Right ventricle myocardium inferior (tissue), 1 donor: ENCODE results near the gene CSNK1D. TPM values are rescaled to one million over a fixed set of nuclear protein-coding genes. Genes with fewer than 3 reads are reported as not detected.
A peak's percentile ranks its signal among the peaks of the same experiment; 100 is the strongest.

ENCODE experiments used
- ATAC-seq: fragments of 200-7000 bp; cut with Tn5 transposase; one replicate; pipeline ENCODE4 v1.9.1; 2020; ENCODE audit warnings: mild to moderate bottlenecking, moderate library complexity
- DNase-seq: peaks from one replicate; pipeline ENCODE4 v3.0.0; 2021; ENCODE audit errors: missing footprints
- intact Hi-C: fragments of 100-400 bp; cut with DNase I; formaldehyde crosslinking; loops from one replicate; pipeline ENCODE4 v1.11.0; 2022
- total RNA-seq: library from RNA; stranded (reverse); fragmentation: NEBNext Ultra II Directional; extraction: Animal tissue kit (Norgen Biotek cat#: 25700); gene quantifications from one replicate; pipeline ENCODE4 v1.2.1, GENCODE V29; 2021
- donor health status: DM: no; HTN: yes; CAD: no; lungs with severe emphysema.

The CSNK1D gene
- total RNA-seq, 1 donor from 2014 or later, result 62.6 TPM

DNA sequence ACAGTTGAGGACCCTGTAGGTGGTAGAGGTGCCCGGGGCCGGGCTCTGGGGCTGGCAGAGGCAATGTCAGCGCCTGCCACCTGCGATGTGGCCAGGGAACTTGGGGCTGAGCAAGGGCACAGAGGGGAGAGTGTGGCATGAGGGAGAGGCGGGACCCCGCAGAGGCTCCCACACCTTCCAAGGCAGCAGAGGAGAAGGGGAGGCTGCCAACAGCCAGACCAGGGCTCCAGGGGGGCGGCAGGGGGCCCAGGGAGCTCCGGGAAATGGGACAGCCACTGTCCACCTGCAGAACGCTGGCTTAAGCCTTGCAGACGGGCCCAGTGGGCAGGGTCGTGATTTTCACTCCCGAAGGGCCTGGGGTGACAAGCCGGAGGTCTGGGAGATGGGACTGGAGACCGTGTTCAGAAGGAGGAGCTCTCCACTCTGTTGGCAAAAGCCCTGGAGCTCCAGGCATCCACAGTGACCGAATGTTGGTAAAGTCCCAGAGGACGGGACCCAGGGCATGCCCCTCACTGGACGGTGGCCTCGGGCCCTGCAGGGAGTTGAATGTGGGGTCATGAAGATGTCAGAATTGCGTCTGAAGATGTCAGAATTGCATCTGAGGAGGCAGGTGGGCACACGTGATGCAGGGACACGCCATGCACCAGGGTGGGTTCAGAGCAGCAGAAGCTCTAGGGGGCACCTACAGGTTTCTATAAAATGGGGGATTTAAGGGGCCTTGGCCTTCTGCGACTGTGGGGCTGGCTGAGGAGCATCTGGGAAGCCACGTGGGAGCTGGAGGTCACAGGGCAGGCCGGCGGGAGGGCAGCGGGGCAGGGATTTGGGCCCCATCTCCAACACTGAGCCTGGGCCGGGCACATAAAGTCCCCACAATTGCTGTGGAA lies 25.3 kb upstream of the CSNK1D start:
- intact Hi-C loops, result no loop called here
- ATAC-seq (no peak), DNase-seq (no peak)

- peak; percentile 94 for DNase-seq
- intact Hi-C loops, result no loop called here
- ATAC-seq, result peak; percentile 81
Measured at GRCh38 chr17:82297714-82298537, 24.4 kb upstream of the CSNK1D start.

DNA sequence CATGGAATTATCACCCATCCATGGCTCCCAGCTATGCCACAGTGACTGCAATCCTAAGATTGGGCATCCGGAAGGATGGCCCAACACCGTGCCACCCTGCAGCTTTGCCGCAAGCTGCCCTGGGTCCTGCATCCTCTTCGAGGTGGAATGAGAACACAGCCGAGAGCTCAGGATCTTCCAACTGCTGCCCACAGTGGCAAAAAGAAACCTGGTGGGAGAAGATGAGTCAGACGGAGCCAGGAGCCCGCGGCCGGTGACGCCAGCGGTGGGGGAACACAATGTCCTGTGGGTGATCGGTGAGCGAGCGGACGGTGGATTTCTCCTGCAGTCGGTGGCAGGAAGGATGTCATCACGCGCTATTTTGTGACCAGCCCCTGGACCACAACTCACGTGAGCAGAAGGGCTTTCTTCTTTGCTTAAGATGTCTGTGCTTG lies 23.8 kb upstream of the CSNK1D start:
- ATAC-seq (no peak), DNase-seq (peak; percentile 94)
- intact Hi-C loops, result no loop called here

DNA sequence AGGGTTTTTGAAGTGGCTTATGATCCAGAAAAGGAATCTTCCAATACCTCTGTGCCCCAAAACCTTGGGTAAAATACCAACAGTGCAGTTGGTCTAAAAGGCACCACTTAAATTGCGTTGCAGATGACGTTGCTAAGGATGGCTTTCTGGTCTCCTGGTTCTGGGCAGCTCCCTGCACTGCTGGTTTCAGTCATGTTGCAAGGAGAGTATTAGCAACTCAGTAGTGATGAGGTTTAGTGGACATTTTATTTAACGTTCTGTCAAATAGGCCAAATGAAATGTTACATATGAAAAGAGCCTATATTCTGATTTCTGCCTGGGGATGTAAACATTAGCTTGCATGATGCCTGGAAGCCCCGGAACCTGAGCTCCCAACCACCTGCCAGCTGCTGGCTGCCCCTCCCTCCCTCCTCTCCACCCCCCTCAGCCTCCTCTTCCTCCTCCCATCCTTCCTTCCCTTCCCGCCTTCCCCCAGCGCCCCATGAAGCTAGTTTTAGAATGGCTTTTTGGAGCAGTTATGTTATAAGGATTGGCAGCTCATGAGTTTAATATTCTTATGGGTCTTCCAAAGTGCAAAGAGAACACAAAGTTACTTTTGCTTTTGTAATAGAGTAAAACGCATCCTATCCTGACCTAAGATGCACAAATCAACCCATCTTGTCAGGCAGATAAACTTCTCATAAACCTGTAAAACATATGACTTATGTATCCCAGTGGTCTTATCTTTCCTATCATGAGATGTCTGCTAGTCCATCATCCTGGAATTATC lies 23.2 kb upstream of the CSNK1D start:
- ATAC-seq (no peak), DNase-seq (no peak)
- intact Hi-C loops, result no loop called here

- ATAC-seq (no peak), DNase-seq (no peak)
- intact Hi-C loops, result no loop called here
Measured at GRCh38 chr17:82295472-82295814, 21.9 kb upstream of the CSNK1D start.

DNA sequence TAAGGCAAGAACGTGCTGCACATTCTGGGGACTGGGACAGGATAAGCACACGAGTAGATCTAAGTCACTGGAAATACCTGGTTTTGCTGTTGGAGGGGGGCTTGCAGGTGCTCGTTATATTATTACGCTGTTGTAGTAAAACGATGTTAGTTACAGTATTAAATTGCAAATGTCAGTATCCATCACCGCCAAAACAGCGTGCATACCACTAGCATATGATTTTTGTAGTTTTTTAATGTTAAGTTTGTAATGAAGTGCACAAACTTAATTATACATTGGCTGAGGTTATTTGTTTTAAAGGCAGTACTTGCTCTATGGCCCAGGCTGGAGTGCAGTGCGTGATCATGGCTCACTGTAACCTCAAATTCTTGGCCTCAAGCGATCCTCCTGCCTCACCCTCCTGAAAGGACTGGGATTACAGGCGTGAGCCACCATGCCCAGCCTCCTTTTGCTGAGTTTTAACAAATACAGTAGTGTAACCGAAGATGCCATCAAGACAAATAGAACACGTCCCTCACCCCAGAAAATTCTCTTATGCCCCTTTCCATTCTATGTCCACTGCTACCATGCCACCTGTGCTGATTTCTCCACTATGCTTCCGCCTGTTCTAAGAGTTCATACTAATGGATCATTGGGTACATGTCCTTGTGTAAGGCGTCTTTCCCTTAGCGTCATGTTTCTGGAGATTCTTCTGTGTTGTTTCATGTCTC lies 20.7 kb upstream of the CSNK1D start:
- no peak for ATAC-seq
- intact Hi-C loops, result loop anchor here (5.0 kb wide), 1 partner anchor 257 kb away; the partner anchor contains the start of gene DCXR
- no peak for DNase-seq

- ATAC-seq (peak; percentile 96), DNase-seq (peak; percentile 97)
- intact Hi-C loops, result loop anchor here (1.0 to 5.0 kb wide), 4 partner anchors 19 to 255 kb away; partner anchors contain the start of genes CSNK1D and DCXR
Measured at GRCh38 chr17:82292251-82293154, 19.0 kb upstream of the CSNK1D start.

DNA sequence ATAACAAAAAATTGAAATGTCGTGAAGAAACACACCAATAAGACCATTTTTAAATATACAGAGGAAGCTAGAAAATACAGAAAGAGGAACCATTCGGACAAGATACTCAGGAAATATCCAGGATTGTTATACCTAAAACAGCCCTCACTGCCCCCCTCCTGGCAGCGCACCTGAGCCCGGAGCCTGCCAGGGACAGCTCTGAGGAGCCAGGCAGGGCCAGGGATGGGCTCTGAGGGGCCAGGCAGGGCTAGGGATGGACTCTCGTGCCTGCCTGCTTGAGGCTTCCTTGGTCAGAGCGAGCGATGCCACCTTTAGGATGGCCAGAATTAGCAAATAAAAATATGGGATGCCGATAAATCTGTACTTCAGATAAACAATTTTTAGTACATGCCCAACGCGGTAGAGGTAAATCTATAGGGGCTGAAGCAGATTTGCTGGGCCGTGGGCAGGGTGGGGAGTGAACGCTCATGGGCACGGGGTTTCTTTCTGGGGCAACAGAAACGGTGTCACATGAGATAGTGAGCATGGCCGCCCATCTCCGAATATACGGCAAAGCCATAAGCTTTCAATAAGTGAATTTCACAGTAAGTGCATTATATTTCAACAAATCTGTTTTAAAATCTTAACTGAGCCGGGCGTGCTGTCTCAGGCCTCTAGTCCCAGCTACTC lies 18.2 kb upstream of the CSNK1D start:
- no peak for ATAC-seq
- no peak for DNase-seq
- intact Hi-C loops, result loop anchor here (1.0 to 5.0 kb wide), 3 partner anchors 18 to 254 kb away; partner anchors contain the start of genes CSNK1D and DCXR

GRCh38 chr17:82287868-82288801 lies 14.6 kb upstream of the CSNK1D start:
- DNase-seq, result peak; percentile 83
- peak; percentile 36 for ATAC-seq
- intact Hi-C loops, result no loop called here

GRCh38 chr17:82287013-82287867 lies 13.7 kb upstream of the CSNK1D start:
- DNase-seq, result no peak
- intact Hi-C loops, result no loop called here
- ATAC-seq, result no peak

DNA sequence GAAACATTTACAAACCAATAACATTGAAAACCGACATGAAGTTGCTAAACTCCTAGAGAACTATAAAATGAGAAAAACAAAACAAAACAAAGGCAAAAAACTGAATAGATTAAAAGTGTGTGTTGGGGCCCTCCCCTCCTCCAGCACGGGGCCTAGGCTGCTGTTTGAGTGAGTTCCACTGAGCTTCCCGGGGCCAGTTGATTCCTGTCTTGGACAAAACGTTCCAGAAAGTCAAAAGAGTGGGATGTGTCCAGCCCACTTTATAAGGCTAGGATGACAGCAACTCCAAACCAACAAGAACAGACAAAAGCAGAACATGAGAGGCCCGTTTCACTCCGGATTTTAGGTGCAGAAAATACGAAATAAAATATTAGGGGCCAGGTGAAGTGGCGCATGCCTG lies 11.6 kb upstream of the CSNK1D start:
- no peak for ATAC-seq
- no peak for DNase-seq
- intact Hi-C loops, result no loop called here

DNA sequence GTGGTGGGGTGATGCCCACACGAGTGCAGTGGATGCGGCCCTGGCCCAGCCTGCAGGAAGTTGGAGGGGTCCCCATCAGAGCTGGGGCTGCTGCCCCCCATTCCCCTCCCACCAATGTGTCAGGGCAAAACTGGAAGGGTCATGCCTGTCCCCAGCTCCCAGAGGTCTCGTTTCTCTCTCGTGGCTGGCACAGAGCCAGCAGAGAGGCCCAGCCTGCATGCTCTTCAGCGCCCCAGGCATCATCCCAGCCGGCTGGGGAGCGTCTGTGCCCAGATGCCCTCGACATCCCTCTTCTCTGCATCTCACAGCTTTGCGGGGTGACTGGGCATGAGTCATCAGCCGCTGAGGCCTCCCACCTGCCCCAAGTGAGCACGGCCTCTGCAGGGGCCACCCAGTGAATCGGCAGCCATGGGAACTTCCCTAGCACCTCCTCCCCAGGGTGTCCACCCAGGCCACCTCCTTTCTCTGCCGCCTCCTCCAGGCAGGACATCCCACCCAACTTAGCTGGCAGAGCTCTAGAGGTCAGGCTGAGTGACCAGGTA lies 9.8 kb upstream of the CSNK1D start:
- DNase-seq, result peak; percentile 68
- ATAC-seq, result no peak
- intact Hi-C loops, result no loop called here

DNA sequence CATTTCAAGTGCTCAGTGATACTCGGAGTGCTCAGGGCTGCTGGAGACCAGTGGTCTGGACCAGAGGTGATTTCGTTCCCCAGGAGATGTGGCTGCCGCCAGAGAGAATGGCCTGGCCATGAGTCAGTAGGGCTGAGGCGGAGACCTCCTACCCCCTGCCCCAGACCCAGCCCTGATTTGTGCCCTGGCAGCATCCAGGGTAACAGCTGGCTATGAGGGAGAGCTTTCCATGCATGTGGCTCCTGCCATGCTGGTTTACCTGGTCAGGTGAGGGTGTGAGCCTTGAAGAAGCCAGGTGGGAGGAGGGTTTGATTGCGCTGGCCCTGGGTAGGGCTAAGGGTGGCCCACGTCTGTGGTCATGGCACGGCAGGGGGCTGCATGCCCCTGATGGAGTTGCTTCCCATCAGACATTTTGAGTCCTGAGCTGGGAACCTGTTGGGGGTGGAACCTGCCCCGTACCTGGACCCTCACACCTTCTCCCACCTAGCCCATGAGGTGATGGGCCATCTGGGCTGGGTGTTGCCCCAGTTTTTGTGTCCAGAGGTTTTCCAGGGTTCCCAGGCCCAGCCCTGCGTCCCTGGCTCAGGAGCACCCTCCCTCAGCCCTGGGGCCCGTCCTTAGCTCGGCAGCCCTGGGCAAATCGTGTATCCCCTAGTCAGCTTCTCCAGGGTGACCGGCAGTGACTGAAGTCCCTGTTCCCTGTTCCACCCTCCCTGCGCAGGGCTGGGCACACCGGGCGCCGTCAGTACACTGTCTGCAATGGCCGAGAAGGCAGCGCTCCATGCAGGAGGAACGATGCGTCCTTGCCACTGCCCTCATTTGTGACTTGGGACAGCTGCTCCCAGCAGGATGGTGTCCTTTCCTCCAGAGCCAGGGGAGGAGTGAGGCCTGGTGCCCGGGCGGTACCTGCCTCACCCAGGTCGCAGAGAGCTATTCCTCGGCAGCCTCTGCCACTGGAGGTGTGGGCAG lies 9.0 kb upstream of the CSNK1D start:
- DNase-seq (peak; percentile 39), ATAC-seq (no peak)
- intact Hi-C loops, result no loop called here
